Activated CD4-positive, alpha-beta T cell treated with anti-CD3 and anti-CD28 coated beads, Interleukin-2, amount 50 U/mL, for 4 hours (primary cell): Measurements from ENCODE around the gene SLC23A2.
"Not testable (repeated sequence)": the region's sequence is repeated elsewhere in the genome, so short reads cannot be mapped to it uniquely, and the experiment has no call there.

Experiments
- DNase-seq, 2 experiments: peaks; one replicate each; pipeline ENCODE4 v3.0.0-alpha.2; 2020

The SLC23A2 gene

GRCh38 chr20:4898282-4899244 is 102.7 kb downstream of the SLC23A2 start:
- no peak for DNase-seq

GRCh38 chr20:4897600-4897999 is 103.7 kb downstream of the SLC23A2 start:
- no peak for DNase-seq

- no peak for DNase-seq
Measured at GRCh38 chr20:4896971-4897497, 104.3 kb downstream of the SLC23A2 start.

- DNase-seq: no peak
Measured at GRCh38 chr20:4896119-4896702, 105.1 kb downstream of the SLC23A2 start.

GRCh38 chr20:4894981-4895381 is 106.3 kb downstream of the SLC23A2 start:
- DNase-seq: no peak

- DNase-seq: no peak
Measured at GRCh38 chr20:4894409-4894808, 106.9 kb downstream of the SLC23A2 start.

GRCh38 chr20:4893709-4894108 is 107.6 kb downstream of the SLC23A2 start:
- no peak for DNase-seq

- no peak for DNase-seq
Measured at GRCh38 chr20:4891997-4892396, 109.3 kb downstream of the SLC23A2 start.

GRCh38 chr20:4891190-4891763 is 110.0 kb downstream of the SLC23A2 start:
- no peak for DNase-seq

- no peak for DNase-seq
Measured at GRCh38 chr20:4889446-4889845, 111.9 kb downstream of the SLC23A2 start.

GRCh38 chr20:4887586-4887985 is 113.7 kb downstream of the SLC23A2 start:
- no peak for DNase-seq

- no peak for DNase-seq
Measured at GRCh38 chr20:4886771-4887527, 114.4 kb downstream of the SLC23A2 start.

- no peak for DNase-seq
Measured at GRCh38 chr20:4885877-4886276, 115.4 kb downstream of the SLC23A2 start.

- DNase-seq: no peak
Measured at GRCh38 chr20:4883546-4883945, 117.8 kb downstream of the SLC23A2 start.

- DNase-seq: no peak
Measured at GRCh38 chr20:4883051-4883450, 118.3 kb downstream of the SLC23A2 start.

GRCh38 chr20:4881006-4881730 is 120.1 kb downstream of the SLC23A2 start:
- DNase-seq: no peak

GRCh38 chr20:4880051-4880450 is 121.3 kb downstream of the SLC23A2 start:
- no peak for DNase-seq

- DNase-seq: not testable (repeated sequence)
Measured at GRCh38 chr20:4878099-4878498, 123.2 kb downstream of the SLC23A2 start.

GRCh38 chr20:4876731-4877130 is 124.6 kb downstream of the SLC23A2 start:
- DNase-seq: no peak

- no peak for DNase-seq
Measured at GRCh38 chr20:4876301-4876700, 125.0 kb downstream of the SLC23A2 start.

- DNase-seq: no peak
Measured at GRCh38 chr20:4875578-4876067, 125.7 kb downstream of the SLC23A2 start.

- DNase-seq: no peak
Measured at GRCh38 chr20:4873396-4873795, 127.9 kb downstream of the SLC23A2 start.
